GM20431 (cell line): Measurements from ENCODE around the gene UNC5B.

Source experiments
- in situ Hi-C: fragments of 300-500 bp; cut with MseI, MboI; formaldehyde crosslinking; loops from one replicate; pipeline ENCODE4 v1.15.0; 2020; ENCODE audit warnings: low sequenced_read_pairs; ENCODE audit not compliant: unreplicated experiment

The UNC5B gene

GRCh38 chr10:71212318-71213126, at the start of gene UNC5B:
TSS of gene UNC5B (plus strand) at chr10:71212570. CDS start at chr10:71212986, 416 bp downstream.
- in situ Hi-C loops = no loop called here

GRCh38 chr10:71173466-71173865, 38.9 kb upstream of the UNC5B start:
- in situ Hi-C loops = no loop called here

- in situ Hi-C loops = no loop called here
Observed at GRCh38 chr10:71176661-71177060, 35.7 kb upstream of the UNC5B start.

- in situ Hi-C loops = no loop called here
Observed at GRCh38 chr10:71177651-71178199, 34.6 kb upstream of the UNC5B start.

GRCh38 chr10:71178880-71179279, 33.5 kb upstream of the UNC5B start:
- in situ Hi-C loops = no loop called here

- in situ Hi-C loops = no loop called here
Observed at GRCh38 chr10:71179382-71179781, 33.0 kb upstream of the UNC5B start.

- in situ Hi-C loops = no loop called here
Observed at GRCh38 chr10:71184421-71184820, 27.9 kb upstream of the UNC5B start.

- in situ Hi-C loops = no loop called here
Observed at GRCh38 chr10:71185209-71185608, 27.2 kb upstream of the UNC5B start.

- in situ Hi-C loops = no loop called here
Observed at GRCh38 chr10:71187197-71187596, 25.2 kb upstream of the UNC5B start.

- in situ Hi-C loops = no loop called here
Observed at GRCh38 chr10:71187600-71187999, 24.8 kb upstream of the UNC5B start.

GRCh38 chr10:71188201-71188600, 24.2 kb upstream of the UNC5B start:
- in situ Hi-C loops = no loop called here

- in situ Hi-C loops = no loop called here
Observed at GRCh38 chr10:71191019-71191418, 21.4 kb upstream of the UNC5B start.

- in situ Hi-C loops = no loop called here
Observed at GRCh38 chr10:71191551-71192076, 20.8 kb upstream of the UNC5B start.

- in situ Hi-C loops = no loop called here
Observed at GRCh38 chr10:71193516-71193915, 18.9 kb upstream of the UNC5B start.

- in situ Hi-C loops = no loop called here
Observed at GRCh38 chr10:71197955-71198354, 14.4 kb upstream of the UNC5B start.

GRCh38 chr10:71201849-71202248, 10.5 kb upstream of the UNC5B start:
- in situ Hi-C loops = loop anchor here (10.0 kb wide), 1 partner anchor 267 kb away; no protein-coding TSS in a partner anchor

GRCh38 chr10:71202314-71202713, 10.1 kb upstream of the UNC5B start:
- in situ Hi-C loops = loop anchor here (10.0 kb wide), 1 partner anchor 268 kb away; no protein-coding TSS in a partner anchor

GRCh38 chr10:71203124-71203523, 9.2 kb upstream of the UNC5B start:
- in situ Hi-C loops = loop anchor here (10.0 kb wide), 1 partner anchor 268 kb away; no protein-coding TSS in a partner anchor

- in situ Hi-C loops = loop anchor here (10.0 kb wide), 1 partner anchor 269 kb away; no protein-coding TSS in a partner anchor
Observed at GRCh38 chr10:71203716-71204115, 8.7 kb upstream of the UNC5B start.

- in situ Hi-C loops = loop anchor here (10.0 kb wide), 1 partner anchor 270 kb away; no protein-coding TSS in a partner anchor
Observed at GRCh38 chr10:71204746-71205145, 7.6 kb upstream of the UNC5B start.

- in situ Hi-C loops = loop anchor here (10.0 kb wide), 1 partner anchor 271 kb away; no protein-coding TSS in a partner anchor
Observed at GRCh38 chr10:71205468-71205867, 6.9 kb upstream of the UNC5B start.
